Measurements from ENCODE around the gene WASHC2C. TPM values are rescaled to one million over a fixed set of nuclear protein-coding genes. Genes with fewer than 3 reads are reported as not detected.
"Not testable (repeated sequence)": the region's sequence is repeated elsewhere in the genome, so short reads cannot be mapped to it uniquely, and the experiment has no call there.

Gene WASHC2C
- total RNA-seq, 4 donors from 2014 or later = 24.1 to 46.8 (median 31.0) TPM

DNA sequence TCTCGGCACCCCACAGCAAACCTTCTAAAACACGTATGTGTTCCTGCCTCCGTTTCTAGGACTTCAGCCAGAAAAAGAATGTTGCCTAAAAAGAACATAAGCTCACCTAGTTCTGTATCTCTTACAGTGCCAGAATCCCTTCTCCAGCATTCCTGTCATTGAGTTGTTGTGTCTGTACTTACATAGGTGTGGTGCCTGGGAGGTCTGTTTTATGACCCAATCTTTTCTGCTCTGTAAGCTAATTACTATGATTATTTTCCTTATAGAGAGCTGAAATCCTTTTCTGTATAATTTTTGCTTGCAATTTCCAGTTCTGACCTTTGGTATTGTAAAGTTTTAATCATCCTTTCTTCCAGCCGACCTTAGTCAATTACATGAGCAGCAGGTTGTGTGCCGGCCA, 28.0 kb downstream of the WASHC2C start:
- not testable (repeated sequence) for DNase-seq (ENCODE audit: low spot score); ATAC-seq (ENCODE audit: low FRiP score)

DNA sequence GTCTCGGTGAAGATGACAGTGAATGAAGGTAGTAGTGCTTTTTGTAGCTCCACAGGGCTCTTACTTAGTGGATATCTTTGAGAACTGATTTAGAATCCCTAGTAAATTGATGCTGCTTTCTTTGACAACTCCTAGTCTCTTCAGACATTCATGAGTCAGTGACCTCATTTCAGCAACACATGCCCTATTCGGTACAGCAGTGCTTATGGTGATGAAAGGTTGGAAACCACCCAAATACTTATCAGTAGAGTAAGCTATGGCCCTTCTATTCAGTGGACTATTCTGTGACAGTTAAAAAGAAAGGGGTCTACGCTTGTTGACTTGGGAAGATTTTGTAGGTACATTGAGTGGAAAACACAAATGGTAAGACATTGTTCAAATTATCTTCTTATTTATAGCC, 29.0 kb downstream of the WASHC2C start:
- DNase-seq (ENCODE audit: low spot score); ATAC-seq (ENCODE audit: low FRiP score): not testable (repeated sequence)

DNA sequence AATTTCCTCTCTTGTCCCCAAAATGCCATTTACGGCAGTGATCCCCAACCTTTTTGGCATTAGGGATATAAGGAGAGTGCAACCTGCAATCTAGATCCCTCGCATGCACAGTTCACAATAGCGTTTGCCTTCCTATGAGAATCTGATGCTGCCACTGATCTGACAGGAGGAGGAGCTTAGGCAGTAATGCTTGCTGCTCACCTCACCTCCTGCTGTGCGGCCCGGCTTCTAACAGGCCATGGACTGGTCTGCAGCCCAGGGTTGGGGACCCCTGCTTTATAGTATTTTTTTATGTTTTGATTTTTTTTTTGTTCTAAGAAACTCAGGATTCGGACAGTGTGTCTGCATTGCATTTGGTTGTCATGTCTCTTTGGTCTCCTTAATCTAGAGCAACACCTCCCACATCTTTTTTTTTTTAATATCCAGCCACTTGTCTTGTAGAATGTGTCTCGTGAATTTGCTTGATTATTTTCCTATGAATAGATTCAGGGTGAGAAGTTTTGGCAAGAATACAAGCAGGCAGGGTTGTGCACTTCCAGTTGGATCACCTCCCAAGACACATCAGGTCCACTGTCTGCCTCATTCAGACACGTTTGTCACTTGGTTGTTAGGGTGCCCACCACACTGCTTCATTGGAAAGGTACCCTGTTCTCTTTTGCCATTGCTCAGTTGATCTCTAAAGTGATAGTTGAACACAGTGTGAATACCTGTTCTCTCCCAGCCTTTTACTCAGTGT, 30.8 kb downstream of the WASHC2C start:
- ATAC-seq (ENCODE audit: low FRiP score); DNase-seq (ENCODE audit: low spot score): not testable (repeated sequence)

DNA sequence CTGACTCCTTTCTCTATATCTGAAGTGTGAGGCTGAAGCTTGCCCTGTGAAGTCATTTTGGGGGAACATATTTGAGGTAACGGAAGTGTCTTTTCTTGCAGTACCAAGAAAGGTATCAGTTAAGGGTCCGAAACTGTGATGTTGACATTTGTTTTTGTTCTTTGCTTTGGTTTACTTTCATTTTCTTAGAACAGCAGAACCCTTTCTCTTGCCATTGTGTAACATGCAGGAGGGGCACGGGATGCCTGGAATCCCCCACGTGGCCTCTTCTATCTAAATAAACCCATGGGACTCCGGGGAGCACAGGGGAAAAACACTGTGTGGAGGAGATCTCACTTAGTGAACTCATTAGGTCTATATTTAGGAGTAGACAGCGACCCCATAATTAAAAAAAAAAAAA, 34.6 kb downstream of the WASHC2C start:
- not testable (repeated sequence) for ATAC-seq (ENCODE audit: low FRiP score); DNase-seq (ENCODE audit: low spot score)

DNA sequence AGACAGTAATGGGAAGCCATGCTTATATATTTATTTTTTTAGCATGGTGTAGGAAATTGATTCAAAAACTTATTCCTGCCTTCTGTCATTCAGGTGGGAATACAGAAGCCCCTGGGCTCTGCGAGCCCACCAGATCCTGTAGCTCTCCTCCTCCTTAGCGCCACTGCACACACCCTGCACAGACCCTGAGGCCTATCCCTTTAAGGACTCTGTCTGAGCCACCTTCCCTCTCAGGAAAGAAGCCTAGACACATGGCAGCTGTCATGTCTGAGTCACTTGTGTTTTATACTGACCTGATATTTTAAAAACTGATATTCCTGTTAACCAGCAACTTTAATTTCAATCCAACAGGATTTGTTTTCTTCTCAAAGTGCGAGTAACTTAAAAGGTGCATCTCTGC, 36.0 kb downstream of the WASHC2C start:
- not testable (repeated sequence) for ATAC-seq (ENCODE audit: low FRiP score)

DNA sequence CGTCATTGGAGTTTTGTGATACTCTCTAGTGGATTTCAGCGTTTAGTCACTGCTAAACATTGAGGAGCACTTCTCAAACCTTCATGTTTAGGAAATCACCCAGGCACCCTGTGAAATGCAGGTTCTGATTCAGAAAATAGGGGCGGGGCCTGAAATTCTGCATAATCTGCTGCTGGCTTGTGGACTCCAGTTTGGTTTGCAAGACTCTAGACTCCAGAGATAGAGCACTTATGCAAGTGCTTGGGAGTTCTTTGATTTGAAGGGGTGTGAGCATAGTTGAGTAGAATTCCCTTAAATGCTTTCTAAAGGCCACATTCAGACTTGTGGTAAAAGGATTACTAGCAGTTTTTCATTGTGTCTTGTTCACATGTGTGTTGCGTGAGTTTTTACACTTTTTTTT, 41.3 kb downstream of the WASHC2C start:
- ATAC-seq (ENCODE audit: low FRiP score); DNase-seq (ENCODE audit: low spot score): not testable (repeated sequence)

More for the DNA sequence above, 36.0 kb downstream of the WASHC2C start:
- DNase-seq (ENCODE audit: low spot score) = not testable (repeated sequence)

DNA sequence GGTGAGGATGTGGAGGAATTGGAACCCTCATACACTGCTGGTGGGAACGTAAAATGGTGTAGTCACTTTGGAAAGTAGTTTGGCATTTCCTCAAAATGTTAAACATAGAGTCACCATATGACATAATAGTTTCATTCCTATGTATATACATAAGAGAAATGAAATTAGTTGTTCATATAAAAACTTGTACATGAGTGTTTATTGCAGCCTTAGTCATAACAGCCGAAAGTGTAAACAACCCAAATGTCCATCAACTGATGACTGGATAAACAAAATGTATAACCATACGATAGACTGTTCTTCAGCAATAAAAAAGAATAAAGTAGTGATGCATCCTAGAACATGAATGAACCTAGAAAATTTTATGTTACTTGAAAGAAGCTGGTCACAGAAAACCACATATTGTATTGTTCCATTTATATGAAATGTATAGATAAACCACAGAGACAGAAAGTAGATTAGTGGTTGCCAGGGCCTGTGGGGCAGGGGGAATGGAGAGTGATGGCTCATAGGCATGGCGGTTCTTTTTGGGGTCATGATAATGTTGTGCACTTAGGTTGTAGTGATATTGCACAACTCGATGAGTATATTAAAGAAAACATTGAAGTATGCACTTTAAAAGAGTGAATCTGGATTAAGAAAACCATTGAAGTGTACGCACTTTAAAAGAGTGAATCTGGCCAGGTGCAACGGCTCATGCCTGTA, 44.8 kb downstream of the WASHC2C start:
- ATAC-seq (ENCODE audit: low FRiP score); DNase-seq (ENCODE audit: low spot score): not testable (repeated sequence)

DNA sequence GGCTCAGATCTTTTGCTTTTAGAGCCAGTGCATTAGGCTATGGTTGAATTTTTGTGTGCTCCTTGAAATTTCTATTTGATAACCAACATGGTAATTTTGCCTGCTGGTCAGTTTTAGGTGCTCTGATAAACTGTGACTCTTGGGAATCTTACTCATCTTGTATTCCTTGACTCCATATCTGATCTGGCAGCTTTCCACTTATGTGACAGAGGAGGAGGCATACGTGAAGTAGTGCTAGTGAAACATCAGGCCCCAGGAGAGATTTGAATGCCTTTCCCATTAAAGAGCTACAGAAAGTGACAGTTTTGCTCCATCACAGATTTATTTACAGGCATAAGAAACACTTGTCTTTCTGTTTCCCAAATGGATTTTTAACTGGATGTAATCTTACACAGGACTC, 59.2 kb downstream of the WASHC2C start:
- ATAC-seq (ENCODE audit: low FRiP score); DNase-seq (ENCODE audit: low spot score): not testable (repeated sequence)

DNA sequence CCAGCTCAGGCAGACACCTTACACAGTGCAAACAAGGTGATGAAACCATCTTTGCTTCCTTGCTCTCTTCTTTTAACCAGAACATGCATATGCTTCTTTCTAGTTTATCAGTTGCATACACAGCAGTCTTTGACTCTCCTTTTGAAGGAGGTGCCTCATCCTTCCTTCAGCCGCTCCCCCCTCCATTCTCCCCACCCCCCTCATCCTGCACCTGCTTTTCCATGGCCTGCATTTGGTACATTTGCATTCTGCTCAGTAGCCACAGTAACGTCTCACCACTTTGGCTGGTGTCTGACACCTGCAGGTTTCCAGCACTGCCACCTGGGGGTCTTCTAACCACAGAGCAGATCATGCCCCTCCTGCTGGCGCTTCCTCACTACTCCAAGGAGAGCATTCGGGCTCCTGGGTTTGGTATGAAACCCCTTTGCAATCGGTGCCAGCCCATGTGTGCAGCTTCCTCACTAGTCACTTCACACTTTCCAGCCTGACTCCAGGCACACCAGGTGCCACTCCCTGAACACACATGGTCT, 60.2 kb downstream of the WASHC2C start:
- not testable (repeated sequence) for ATAC-seq (ENCODE audit: low FRiP score); DNase-seq (ENCODE audit: low spot score)

DNA sequence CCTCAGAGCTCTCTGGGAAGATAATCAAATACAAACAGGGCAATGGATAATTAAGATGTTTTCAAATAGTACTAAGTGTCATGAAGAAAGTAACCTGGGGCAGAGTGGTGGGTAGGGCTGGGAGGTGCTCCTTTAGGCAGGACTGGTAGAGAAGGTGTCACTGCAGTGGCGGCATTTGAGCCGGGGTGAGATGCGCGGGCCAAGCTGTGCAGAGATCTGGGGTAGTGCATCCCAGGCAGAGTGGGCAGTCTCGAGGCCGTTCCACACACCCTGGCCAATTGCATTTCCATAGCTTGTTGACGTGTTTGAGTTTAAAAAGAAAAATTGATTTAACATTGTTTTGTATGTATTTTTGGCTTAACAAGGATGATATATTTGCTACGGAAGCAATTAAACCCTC, 62.9 kb downstream of the WASHC2C start:
- not testable (repeated sequence) for ATAC-seq (ENCODE audit: low FRiP score); DNase-seq (ENCODE audit: low spot score)

DNA sequence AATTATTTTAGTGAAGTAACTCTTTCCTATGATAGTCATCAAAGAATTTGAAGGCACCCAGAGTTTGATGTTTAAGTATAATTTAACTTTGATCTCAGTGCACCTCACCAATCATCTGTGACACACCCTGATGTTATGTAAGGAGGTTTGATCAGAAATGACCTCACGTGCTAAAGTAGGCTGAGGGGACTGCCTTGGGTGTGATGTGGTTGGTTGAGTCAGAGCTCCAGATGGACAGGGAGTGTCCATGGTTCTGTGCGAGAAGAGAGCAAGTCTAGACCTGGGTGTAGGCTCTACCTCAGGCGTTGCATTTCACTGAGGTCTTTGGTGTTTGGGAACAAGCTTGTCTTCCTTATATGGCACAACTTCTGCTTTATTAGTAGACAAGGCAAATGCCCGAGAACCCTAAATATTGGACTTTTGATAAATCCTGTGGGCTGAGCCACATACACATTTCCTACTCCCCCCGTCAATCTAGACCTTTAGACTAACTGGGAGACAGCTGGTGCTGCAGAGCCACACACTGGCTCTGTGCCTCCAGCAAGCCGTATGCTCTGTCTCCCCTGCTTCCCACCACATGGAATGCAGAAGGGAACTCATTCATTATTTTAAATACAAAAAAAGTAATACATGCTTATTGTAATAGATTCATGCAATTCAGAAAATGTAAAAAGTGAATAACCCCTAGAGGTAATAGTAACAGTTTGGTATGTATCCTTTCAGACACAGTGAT, 63.8 kb downstream of the WASHC2C start:
- not testable (repeated sequence) for ATAC-seq (ENCODE audit: low FRiP score); DNase-seq (ENCODE audit: low spot score)

DNA sequence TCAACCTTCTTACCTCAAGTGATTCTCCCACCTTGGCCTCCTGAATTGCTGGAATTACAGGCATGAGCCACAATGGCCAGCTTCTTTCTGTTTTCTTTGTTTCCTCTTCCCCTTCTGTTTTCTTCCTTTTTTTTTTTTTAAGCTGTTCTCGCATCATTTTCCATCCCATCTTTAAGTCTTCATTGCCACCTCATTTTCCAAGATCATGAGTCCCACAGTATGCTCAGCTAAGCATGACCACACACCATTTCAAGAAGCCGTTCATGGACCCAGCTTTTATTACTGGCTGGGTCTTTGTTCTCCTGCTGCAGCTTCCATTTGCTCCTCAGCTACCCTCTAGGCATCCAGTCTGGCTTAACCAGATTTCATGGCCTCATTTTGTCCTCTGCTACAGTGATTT, 67.7 kb downstream of the WASHC2C start:
- not testable (repeated sequence) for DNase-seq (ENCODE audit: low spot score); ATAC-seq (ENCODE audit: low FRiP score)

DNA sequence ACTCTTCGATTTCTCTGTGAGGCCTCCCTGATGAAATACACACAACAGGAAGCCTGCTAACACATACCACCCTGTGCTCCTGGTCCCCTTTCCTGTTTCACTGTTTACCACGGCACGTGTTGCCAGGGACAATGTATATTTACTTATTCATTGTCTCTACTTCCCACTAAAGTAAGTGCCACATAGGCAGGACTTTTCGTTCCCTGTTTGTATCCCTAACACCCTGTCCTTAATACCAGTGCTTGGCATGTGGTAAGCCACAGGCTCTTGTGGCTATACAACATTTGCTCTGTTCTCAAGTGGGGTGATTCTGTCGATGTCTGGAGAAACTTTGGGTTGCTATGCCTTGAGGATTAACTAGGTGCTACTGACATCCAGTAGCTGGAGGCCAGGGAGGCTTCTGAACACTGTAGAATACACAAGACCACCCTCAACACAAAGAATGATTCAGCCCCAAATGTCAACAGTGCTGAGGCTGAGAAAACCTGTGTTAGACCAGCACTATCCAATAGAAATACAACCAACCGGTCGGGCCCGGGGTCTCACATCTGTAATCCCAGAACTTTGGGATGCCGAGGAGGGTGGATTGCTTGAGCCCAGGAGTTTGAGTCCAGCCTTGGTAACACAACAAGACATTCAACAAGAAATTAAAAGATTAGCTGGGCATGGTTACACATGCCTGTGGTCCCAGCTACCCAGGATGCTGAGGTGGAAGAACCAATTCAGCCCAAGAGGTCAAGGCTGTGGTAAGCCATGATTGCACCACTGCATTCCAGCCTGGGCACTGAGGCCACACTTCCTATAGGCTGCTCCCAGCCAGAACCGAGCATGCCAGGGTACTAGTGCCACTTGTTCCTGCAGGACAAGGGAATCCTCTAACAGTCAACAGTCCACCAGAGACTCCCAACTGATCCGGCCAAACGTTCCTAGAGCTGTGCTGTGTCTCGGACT, 76.3 kb downstream of the WASHC2C start:
- ATAC-seq (ENCODE audit: low FRiP score); DNase-seq (ENCODE audit: low spot score): not testable (repeated sequence)

DNA sequence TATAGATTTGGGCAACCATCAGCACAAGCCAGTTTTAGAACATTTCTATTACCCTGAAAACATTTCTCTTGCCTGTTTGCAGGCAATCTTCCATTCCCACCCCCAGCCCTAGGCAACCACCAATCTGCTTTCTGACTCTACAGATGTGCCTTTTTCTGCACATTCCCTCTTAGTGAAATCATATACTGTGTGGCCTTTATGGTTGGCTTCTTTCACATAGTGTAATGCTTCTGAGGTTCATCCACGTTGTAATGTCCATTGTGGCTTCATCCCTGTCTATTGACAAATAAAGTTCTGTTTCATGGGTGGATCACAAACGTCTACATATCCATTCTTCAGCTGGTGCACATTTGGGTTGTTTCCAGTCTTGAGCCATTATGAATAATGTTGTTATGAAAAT, 77.9 kb downstream of the WASHC2C start:
- not testable (repeated sequence) for ATAC-seq (ENCODE audit: low FRiP score); DNase-seq (ENCODE audit: low spot score)

Measured in omental fat pad (tissue), 4 donors.